CD8-positive, alpha-beta memory T cell (primary cell): Measurements from ENCODE around the gene GTF3C4. TPM values are rescaled to one million over a fixed set of nuclear protein-coding genes. Genes with fewer than 3 reads are reported as not detected.

Experiments
- CTCF ChIA-PET: fragments of 350-600 bp; sonication (Branson Sonifier 250); formaldehyde crosslinking; loops from one replicate; lab custom pipeline; 2021; ENCODE audit warnings: antibody characterized with exemption; lab: Charles Lee
- POLR2A ChIA-PET: fragments of 350-600 bp; sonication (Branson Sonifier 250); formaldehyde crosslinking; loops from one replicate; lab custom pipeline; 2021; ENCODE audit warnings: antibody characterized with exemption; lab: Charles Lee
- DNase-seq, 5 donors: peaks; one replicate each; pipeline versions ENCODE4 v3.0.0 to v3.0.0-alpha.2; 2020 to 2022; ENCODE audit warnings: mixed read lengths in 1 of 5
- H3K27ac ChIP-seq: one replicate; pipeline ENCODE4 v1.7.0; 2013; ENCODE audit warnings: low read depth, mild to moderate bottlenecking, low read length, moderate library complexity
- H3K27me3 ChIP-seq: 2 replicates; pipeline ENCODE4 v1.7.0; 2013; ENCODE audit warnings: low read length, mild to moderate bottlenecking; ENCODE audit not compliant: insufficient read depth, poor library complexity, severe bottlenecking
- H3K36me3 ChIP-seq: 2 replicates; pipeline ENCODE4 v1.7.0; 2013; ENCODE audit warnings: mild to moderate bottlenecking, low read length, moderate library complexity; ENCODE audit not compliant: insufficient read depth
- H3K4me1 ChIP-seq: 2 replicates; pipeline ENCODE4 v1.7.0; 2013; ENCODE audit warnings: mild to moderate bottlenecking, low read length, moderate library complexity; ENCODE audit not compliant: insufficient read depth
- H3K4me3 ChIP-seq: 2 replicates; pipeline ENCODE4 v1.7.0; 2013; ENCODE audit warnings: mild to moderate bottlenecking, low read length
- H3K9me3 ChIP-seq: 2 replicates; pipeline ENCODE4 v1.7.0; 2013; ENCODE audit warnings: mild to moderate bottlenecking, low read length
- H3K27ac Mint-ChIP-seq, 8 donors: one replicate each; pipeline ENCODE4 v1.8.0; 2020 to 2021; ENCODE audit warnings: mixed read lengths in 8 of 8, mild to moderate bottlenecking in 6 of 8, inconsistent platforms in 3 of 8, moderate library complexity in 3 of 8
- H3K27me3 Mint-ChIP-seq, 2 donors: one replicate each; pipeline ENCODE4 v1.8.0; 2020 to 2021; ENCODE audit warnings: mixed read lengths in 2 of 2, mild to moderate bottlenecking in 1 of 2, moderate library complexity in 1 of 2
- H3K36me3 Mint-ChIP-seq, 3 donors: one replicate each; pipeline ENCODE4 v1.8.0; 2020 to 2021; ENCODE audit warnings: mixed read lengths in 3 of 3, inconsistent platforms in 1 of 3, mild to moderate bottlenecking in 1 of 3
- H3K4me1 Mint-ChIP-seq, 3 donors: one replicate each; pipeline ENCODE4 v1.8.0; 2020 to 2021; ENCODE audit warnings: mixed read lengths in 3 of 3, inconsistent platforms in 1 of 3, mild to moderate bottlenecking in 1 of 3
- H3K4me3 Mint-ChIP-seq, 7 donors: one replicate each; pipeline ENCODE4 v1.8.0; 2020 to 2021; ENCODE audit warnings: mixed read lengths in 7 of 7, mild to moderate bottlenecking in 6 of 7, moderate library complexity in 4 of 7, inconsistent platforms in 2 of 7
- H3K9me3 Mint-ChIP-seq, 5 donors: one replicate each; pipeline ENCODE4 v1.8.0; 2020 to 2022; ENCODE audit warnings: mixed read lengths in 5 of 5, mild to moderate bottlenecking in 3 of 5, moderate library complexity in 2 of 5, inconsistent platforms in 1 of 5
- polyA plus RNA-seq: library from polyadenylated mRNA; unstranded; fragments of 300-500 nt; fragmentation: Illumina TruSeq; gene quantifications from one replicate; pipeline ENCODE4 v1.2.3, GENCODE V29; 2021
- total RNA-seq, 2 experiments: library from RNA; stranded (reverse); gene quantifications; one replicate each; pipeline ENCODE4 v1.2.3, GENCODE V29; 2021

Gene GTF3C4
- total and polyA plus RNA-seq, 3 experiments from 2014 or later: 4.3 to 23.1 (median 21.1) TPM

- H3K27ac Mint-ChIP-seq: no peak overlapping the region
- no peak overlapping the region for H3K4me3 ChIP-seq
- H3K27me3 ChIP-seq: no peaks in the 10 kb centered on the region
- DNase-seq: no peak
- H3K36me3 Mint-ChIP-seq: peaks cover 0 to 84% (median 34%) of the 10 kb centered on the region in 3 donors
- CTCF ChIA-PET: no interaction called here
- H3K9me3 Mint-ChIP-seq: no peaks in the 10 kb centered on the region
- no peak overlapping the region for H3K4me3 Mint-ChIP-seq
- no peaks in the 10 kb centered on the region for H3K9me3 ChIP-seq
- no peaks in the 10 kb centered on the region for H3K27me3 Mint-ChIP-seq
- no peaks in the 10 kb centered on the region for H3K4me1 Mint-ChIP-seq
- H3K27ac ChIP-seq: no peak overlapping the region
- POLR2A ChIA-PET: no interaction called here
- H3K36me3 ChIP-seq: peaks cover 23% of the 10 kb centered on the region
- H3K4me1 ChIP-seq: no peaks in the 10 kb centered on the region
Measured at GRCh38 chr9:132630811-132631210, 39.5 kb upstream of the GTF3C4 start.

GRCh38 chr9:132631280-132631679 lies 39.0 kb upstream of the GTF3C4 start:
- H3K27me3 ChIP-seq: no peaks in the 10 kb centered on the region
- Mint-ChIP-seq H3K9me3 (no peaks in the 10 kb centered on the region), H3K27me3 (no peaks in the 10 kb centered on the region), H3K27ac (no peak overlapping the region), H3K36me3 (peaks cover 0 to 82% (median 32%) of the 10 kb centered on the region in 3 donors), H3K4me3 (no peak overlapping the region), H3K4me1 (no peaks in the 10 kb centered on the region)
- no peak overlapping the region for H3K27ac ChIP-seq
- DNase-seq: no peak
- H3K9me3 ChIP-seq: no peaks in the 10 kb centered on the region
- no peaks in the 10 kb centered on the region for H3K4me1 ChIP-seq
- peaks cover 18% of the 10 kb centered on the region for H3K36me3 ChIP-seq
- POLR2A ChIA-PET: no interaction called here
- H3K4me3 ChIP-seq: no peak overlapping the region
- CTCF ChIA-PET: no interaction called here

GRCh38 chr9:132631685-132632084 lies 38.6 kb upstream of the GTF3C4 start:
- H3K4me1 Mint-ChIP-seq: no peaks in the 10 kb centered on the region
- Histone ChIP-seq H3K27me3 (no peaks in the 10 kb centered on the region), H3K27ac (no peak overlapping the region), H3K4me1 (no peaks in the 10 kb centered on the region), H3K9me3 (no peaks in the 10 kb centered on the region), H3K4me3 (no peak overlapping the region), H3K36me3 (peaks cover 17% of the 10 kb centered on the region)
- ChIA-PET POLR2A (no interaction called here), CTCF (no interaction called here)
- DNase-seq: no peak
- no peak overlapping the region for H3K4me3 Mint-ChIP-seq
- peaks cover 0 to 81% (median 31%) of the 10 kb centered on the region in 3 donors for H3K36me3 Mint-ChIP-seq
- no peak overlapping the region for H3K27ac Mint-ChIP-seq
- H3K9me3 Mint-ChIP-seq: no peaks in the 10 kb centered on the region
- H3K27me3 Mint-ChIP-seq: no peaks in the 10 kb centered on the region

DNA sequence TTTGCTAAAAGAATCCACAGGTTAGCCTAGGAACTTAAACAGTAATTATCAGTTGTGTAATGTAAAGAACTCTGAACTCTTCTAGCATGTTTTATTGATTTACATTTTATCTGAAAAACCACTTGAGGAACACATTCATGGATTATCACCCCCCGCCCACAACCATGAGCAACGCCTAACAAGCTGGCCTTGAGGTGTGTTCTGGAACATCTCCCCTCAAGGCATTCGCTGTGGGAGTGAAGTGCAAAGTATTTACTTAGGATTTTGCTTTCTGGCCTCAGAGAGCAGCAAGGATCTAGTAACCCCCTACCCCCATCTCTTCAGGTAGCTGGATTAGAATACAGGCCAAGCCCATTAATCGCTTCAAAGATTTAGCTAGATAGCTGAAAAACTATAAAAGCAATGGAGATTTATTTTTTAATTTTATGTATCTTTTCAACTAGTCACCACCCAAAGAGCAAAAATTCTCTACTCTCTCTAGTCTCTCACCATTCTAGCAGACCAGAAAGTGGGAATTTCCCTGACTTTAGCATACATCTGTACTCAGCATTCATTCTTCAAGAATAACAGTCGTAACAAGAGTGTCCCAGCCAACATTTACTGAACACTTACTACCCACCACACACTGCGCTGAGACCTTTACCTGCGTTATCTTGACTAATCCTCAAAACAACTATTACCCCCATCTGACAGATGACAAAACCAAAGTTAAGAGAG lies 37.7 kb upstream of the GTF3C4 start:
- ChIA-PET CTCF (no interaction called here), POLR2A (no interaction called here)
- H3K9me3 ChIP-seq: no peaks in the 10 kb centered on the region
- H3K27ac Mint-ChIP-seq: peak overlapping the region in 1 of 8 donors; percentile 13
- H3K4me3 ChIP-seq: no peak overlapping the region
- peaks cover 0 to 82% (median 29%) of the 10 kb centered on the region in 3 donors for H3K36me3 Mint-ChIP-seq
- peak overlapping the region; percentile 2 for H3K27ac ChIP-seq
- H3K27me3 ChIP-seq: no peaks in the 10 kb centered on the region
- DNase-seq: no peak
- peaks cover 17% of the 10 kb centered on the region for H3K36me3 ChIP-seq
- no peaks in the 10 kb centered on the region for H3K4me1 ChIP-seq
- no peak overlapping the region for H3K4me3 Mint-ChIP-seq
- no peaks in the 10 kb centered on the region for H3K9me3 Mint-ChIP-seq
- no peaks in the 10 kb centered on the region for H3K4me1 Mint-ChIP-seq
- H3K27me3 Mint-ChIP-seq: no peaks in the 10 kb centered on the region

DNA sequence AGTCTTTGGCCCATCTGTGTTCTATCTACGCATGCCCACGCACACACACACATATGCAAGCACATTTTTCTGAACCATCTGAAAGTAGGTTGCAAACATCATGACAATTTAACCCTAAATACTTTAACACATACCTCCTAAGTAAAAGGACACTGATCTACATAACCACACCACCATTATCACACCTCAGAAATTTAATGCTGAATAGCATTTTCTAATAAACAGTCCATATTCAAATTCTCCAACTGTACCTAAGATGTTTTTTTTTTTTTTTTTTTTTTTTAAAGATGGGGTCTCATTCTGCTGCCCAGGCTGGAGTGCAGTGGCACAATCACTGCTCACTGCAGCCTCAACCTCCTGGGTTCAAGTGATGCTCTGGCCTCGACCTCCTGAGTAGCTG lies 35.9 kb upstream of the GTF3C4 start:
- Mint-ChIP-seq H3K36me3 (peaks cover 4 to 82% (median 33%) of the 10 kb centered on the region in 3 donors), H3K27ac (no peak overlapping the region), H3K27me3 (no peaks in the 10 kb centered on the region), H3K4me1 (no peaks in the 10 kb centered on the region), H3K9me3 (no peaks in the 10 kb centered on the region), H3K4me3 (no peak overlapping the region)
- H3K4me1 ChIP-seq: no peaks in the 10 kb centered on the region
- H3K9me3 ChIP-seq: no peaks in the 10 kb centered on the region
- ChIA-PET CTCF (no interaction called here), POLR2A (no interaction called here)
- peaks cover 15% of the 10 kb centered on the region for H3K36me3 ChIP-seq
- no peaks in the 10 kb centered on the region for H3K27me3 ChIP-seq
- no peak overlapping the region for H3K4me3 ChIP-seq
- no peak for DNase-seq
- H3K27ac ChIP-seq: no peak overlapping the region

DNA sequence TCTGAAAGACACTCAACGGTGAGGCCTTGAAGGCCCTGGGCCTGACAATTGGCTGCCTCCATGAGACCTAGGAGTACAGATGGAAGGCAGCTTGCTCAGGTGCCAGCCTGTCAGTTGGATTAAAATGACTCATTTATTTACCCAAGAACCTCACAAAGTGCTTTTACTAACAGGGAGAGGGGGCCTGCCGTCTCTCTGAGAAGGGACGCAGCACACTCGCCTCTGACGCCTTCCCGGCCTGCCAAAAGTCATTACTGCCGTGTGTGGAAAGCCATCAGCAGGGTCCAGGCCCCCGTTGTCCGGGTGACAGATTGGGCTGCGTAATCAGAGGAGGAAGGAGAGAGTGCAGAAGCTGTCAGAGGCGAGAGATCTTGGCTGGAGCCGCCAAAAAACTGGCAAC lies 32.9 kb upstream of the GTF3C4 start:
- Mint-ChIP-seq H3K4me3 (no peak overlapping the region), H3K4me1 (no peaks in the 10 kb centered on the region), H3K27ac (no peak overlapping the region), H3K36me3 (peaks cover 9 to 81% (median 25%) of the 10 kb centered on the region in 3 donors), H3K27me3 (no peaks in the 10 kb centered on the region), H3K9me3 (no peaks in the 10 kb centered on the region)
- Histone ChIP-seq H3K27ac (no peak overlapping the region), H3K4me3 (no peak overlapping the region), H3K4me1 (no peaks in the 10 kb centered on the region), H3K27me3 (no peaks in the 10 kb centered on the region), H3K36me3 (peaks cover 12% of the 10 kb centered on the region), H3K9me3 (no peaks in the 10 kb centered on the region)
- no peak for DNase-seq
- POLR2A ChIA-PET: no interaction called here
- CTCF ChIA-PET: no interaction called here

DNA sequence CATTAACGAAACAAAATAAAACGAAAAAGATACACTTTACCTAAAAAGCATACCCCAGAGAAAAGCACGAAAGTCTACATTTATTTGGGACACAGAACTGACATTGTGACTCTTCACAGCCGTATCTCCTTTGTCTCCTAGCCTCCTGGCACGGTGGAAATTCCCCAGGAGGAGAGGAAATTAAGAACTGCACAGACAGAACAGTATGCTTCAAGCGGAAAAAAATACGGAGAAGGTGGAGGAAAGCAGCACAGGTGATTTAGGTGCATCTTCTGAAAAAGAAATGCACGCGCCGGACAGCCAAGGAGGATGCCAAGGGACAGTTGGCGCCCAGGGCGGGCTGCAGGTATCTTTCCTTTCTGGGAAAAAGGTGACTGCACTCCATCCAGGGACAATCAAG lies 32.5 kb upstream of the GTF3C4 start:
- ChIA-PET POLR2A (no interaction called here), CTCF (no interaction called here)
- no peak overlapping the region for H3K27ac ChIP-seq
- DNase-seq: no peak
- Mint-ChIP-seq H3K36me3 (peaks cover 9 to 81% (median 25%) of the 10 kb centered on the region in 3 donors), H3K4me3 (no peak overlapping the region), H3K4me1 (no peaks in the 10 kb centered on the region), H3K27ac (no peak overlapping the region), H3K27me3 (no peaks in the 10 kb centered on the region), H3K9me3 (no peaks in the 10 kb centered on the region)
- no peak overlapping the region for H3K4me3 ChIP-seq
- H3K27me3 ChIP-seq: no peaks in the 10 kb centered on the region
- no peaks in the 10 kb centered on the region for H3K9me3 ChIP-seq
- no peaks in the 10 kb centered on the region for H3K4me1 ChIP-seq
- peaks cover 12% of the 10 kb centered on the region for H3K36me3 ChIP-seq

GRCh38 chr9:132638240-132638639 lies 32.0 kb upstream of the GTF3C4 start:
- Mint-ChIP-seq H3K4me3 (no peak overlapping the region), H3K36me3 (peaks cover 9 to 82% (median 25%) of the 10 kb centered on the region in 3 donors), H3K9me3 (no peaks in the 10 kb centered on the region), H3K27me3 (no peaks in the 10 kb centered on the region), H3K4me1 (no peaks in the 10 kb centered on the region), H3K27ac (no peak overlapping the region)
- H3K27me3 ChIP-seq: no peaks in the 10 kb centered on the region
- CTCF ChIA-PET: no interaction called here
- H3K36me3 ChIP-seq: peaks cover 15% of the 10 kb centered on the region
- H3K9me3 ChIP-seq: no peaks in the 10 kb centered on the region
- H3K4me3 ChIP-seq: no peak overlapping the region
- H3K27ac ChIP-seq: no peak overlapping the region
- no peaks in the 10 kb centered on the region for H3K4me1 ChIP-seq
- POLR2A ChIA-PET: no interaction called here
- DNase-seq: no peak
